Activated gamma-delta T cell (primary cell): ENCODE results near the gene MTHFR.
A peak's percentile ranks its signal among the peaks of the same experiment; 100 is the strongest.
"Not testable (repeated sequence)": the region's sequence is repeated elsewhere in the genome, so short reads cannot be mapped to it uniquely, and the experiment has no call there.

Experiments used
- DNase-seq: peaks from one replicate; lab custom pipeline; 2025; lab: John Stamatoyannopoulos, UW

The MTHFR gene

GRCh38 chr1:11833497-11833896 is 27.7 kb upstream of the MTHFR start:
- no peak for DNase-seq

DNA sequence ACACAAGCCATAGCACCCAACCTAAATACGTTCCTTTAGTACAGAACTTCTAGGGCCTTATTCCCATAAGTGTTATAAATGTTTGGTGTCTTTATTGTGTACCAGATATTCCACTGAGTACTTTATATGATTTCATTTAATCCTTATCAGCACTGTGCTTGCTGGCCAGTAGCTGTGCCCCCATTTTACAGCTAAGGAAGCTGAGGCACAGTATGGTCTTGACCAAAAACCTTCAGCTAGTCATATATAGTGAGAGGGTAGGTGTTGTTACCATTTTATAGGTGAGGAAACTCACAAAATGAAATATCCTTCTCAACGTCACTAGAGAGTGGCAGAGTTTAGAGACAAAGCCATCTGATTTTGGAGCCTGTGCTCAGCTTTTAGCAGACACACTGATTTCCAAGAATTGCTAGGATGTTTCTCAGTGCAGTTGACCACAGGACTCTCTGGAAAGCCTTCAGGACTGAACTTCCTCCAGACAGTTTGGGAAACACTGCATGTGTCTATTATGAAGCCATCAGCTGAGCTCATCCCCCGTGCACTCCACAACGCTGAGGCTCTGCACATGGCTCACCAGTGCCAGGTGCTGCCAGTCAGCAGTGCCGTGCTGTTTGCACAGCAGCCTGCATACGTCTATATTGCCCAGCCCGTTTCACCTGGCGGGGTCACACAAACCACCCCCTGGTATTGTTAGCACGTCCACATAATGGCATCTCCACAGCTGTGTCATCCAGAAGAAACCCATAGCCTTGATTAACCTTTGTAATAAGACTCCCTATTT is 26.4 kb upstream of the MTHFR start:
- DNase-seq, result no peak

DNA sequence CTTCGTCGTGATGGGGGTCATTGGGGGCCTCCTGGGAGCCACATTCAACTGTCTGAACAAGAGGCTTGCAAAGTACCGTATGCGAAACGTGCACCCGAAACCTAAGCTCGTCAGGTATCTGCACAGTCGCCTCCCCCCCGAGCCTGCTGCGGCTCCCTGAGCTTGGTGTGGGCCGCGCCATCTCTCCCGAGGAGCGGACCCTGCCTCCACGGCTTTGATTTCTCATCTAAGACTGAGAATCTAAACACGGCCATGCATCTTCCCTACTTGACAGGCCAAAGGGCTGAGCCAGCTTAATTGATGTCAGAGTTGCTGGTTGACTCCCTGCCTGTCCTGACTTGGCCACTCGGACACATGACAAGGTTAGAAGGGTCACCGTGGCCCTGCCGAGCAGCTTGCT is 22.7 kb upstream of the MTHFR start:
- no peak for DNase-seq

DNA sequence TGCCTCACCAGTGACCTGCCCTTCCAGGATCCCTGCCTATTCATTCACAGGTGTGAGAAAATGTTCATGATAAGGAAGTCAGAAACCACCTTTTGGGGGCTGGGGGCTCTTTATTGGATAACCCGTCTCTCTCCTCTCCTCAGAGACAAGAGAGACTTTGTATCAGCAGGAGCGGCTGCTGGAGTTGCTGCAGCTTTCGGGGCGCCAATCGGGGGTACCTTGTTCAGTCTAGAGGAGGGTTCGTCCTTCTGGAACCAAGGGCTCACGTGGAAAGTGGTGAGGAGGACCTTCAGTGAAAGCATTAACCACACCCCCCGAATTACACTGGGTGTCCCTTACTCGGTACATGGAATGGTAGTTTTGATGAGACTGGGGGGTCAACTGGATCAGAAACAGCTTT is 21.2 kb upstream of the MTHFR start:
- DNase-seq, result no peak

GRCh38 chr1:11825131-11825530 is 19.4 kb upstream of the MTHFR start:
- no peak for DNase-seq

GRCh38 chr1:11823366-11824137 is 17.8 kb upstream of the MTHFR start:
- DNase-seq, result no peak

GRCh38 chr1:11822091-11822490 is 16.3 kb upstream of the MTHFR start:
- DNase-seq, result no peak

DNA sequence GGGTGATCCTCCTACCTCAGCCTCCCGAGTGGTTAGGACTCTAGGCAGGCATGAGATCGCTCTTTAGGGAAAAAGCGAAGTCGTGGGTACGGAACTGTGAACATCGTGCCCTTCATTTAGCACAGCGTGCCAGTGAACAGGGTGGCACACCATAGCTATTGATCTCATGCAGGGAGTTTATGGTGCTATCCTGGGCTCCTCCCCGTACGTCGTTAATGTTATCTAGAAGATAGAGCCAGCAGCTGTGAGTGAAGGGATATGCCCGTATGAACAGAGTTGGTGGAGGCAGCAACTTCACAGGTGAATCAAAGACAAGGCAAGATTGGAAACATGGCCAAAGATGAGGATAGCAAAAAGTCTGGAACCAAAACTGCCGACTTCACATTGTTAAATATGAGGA is 11.4 kb upstream of the MTHFR start:
- no peak for DNase-seq

DNA sequence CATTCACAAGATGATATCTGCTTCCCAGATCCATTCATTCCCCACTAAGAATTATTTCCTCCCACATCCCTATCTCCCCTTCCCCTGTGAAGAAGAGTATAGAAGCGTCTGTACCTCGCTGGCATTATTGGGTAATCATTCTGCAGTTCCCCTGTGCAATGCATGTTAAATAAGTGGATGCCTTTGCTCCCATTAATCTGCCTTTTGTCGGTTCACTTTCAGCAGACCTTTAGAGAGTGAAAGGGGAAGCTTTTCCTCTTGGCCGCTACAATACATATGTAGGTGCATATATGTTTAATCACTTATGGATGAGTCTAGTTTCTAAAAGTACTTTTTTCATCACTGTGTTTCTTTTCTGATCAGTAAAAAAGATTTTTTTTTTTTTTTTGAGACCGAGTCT is 7.3 kb upstream of the MTHFR start:
- no peak for DNase-seq

GRCh38 chr1:11807133-11807532 is 1.4 kb upstream of the MTHFR start:
- DNase-seq, result no peak

- peak; percentile 78 for DNase-seq
These were observed 658 bp upstream of the MTHFR start for GRCh38 chr1:11806307-11806936.

GRCh38 chr1:11804666-11805421 is 920 bp downstream of the MTHFR start:
- DNase-seq, result no peak

GRCh38 chr1:11803924-11804665 is 1.7 kb downstream of the MTHFR start:
- DNase-seq, result not testable (repeated sequence)

- DNase-seq, result peak; percentile 49
These were observed 2.5 kb downstream of the MTHFR start for GRCh38 chr1:11802973-11803885.

- DNase-seq, result no peak
These were observed 3.2 kb downstream of the MTHFR start for GRCh38 chr1:11802616-11802972.

- no peak for DNase-seq
These were observed 4.9 kb downstream of the MTHFR start for GRCh38 chr1:11800756-11801433.

DNA sequence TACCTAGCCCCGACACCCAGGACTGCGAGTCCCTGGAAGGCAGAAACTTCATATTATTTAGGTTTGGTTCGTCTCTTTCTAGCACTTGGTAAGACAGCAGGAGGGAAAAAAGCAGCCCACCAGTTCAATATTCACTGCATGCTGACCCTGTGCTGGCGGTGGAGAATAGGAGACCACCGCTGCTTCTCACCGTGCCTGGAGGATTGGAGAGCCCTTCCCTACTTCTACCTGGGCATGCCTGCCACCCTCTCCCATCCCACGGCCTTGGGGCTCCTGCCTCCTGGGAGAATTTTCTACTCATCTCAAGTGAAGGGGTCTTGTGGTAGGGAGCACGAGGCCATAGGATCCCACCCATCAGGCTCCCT is 5.4 kb downstream of the MTHFR start:
- DNase-seq, result no peak

GRCh38 chr1:11799896-11800295 is 5.9 kb downstream of the MTHFR start:
- no peak for DNase-seq

DNA sequence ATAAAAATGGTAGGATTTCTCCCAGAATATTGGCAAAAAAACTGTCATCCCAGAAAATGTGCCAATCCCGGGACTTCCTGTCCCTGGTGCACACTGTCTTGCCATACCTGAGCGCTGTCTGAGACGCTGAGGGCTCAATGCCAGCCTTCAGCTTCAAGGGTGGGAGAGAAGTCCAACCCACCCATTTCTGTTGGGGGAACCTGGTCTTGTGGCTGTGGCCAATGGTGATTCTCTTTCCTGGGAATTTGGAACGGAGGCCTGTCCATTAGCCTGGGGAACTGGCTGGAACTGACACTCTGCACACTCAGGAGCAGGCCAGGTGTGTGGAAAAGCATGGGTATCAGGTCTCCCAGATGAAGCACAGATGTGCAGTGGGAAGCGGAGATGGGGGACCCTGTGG is 6.7 kb downstream of the MTHFR start:
- no peak for DNase-seq
